22Rv1 (cell line): Measurements from ENCODE around the gene IRX5.

Experiments used
- CTCF ChIP-seq: fragments of 450-650 bp; IDR thresholded peaks from 2 replicates; pipeline ENCODE4 v1.5.1; 2017; ENCODE audit warnings: mild to moderate bottlenecking
- ZFX ChIP-seq: fragments of 450-650 bp; IDR thresholded peaks from 2 replicates; pipeline ENCODE4 v1.6.1; 2017; ENCODE audit warnings: antibody characterized with exemption, borderline replicate concordance

DNA sequence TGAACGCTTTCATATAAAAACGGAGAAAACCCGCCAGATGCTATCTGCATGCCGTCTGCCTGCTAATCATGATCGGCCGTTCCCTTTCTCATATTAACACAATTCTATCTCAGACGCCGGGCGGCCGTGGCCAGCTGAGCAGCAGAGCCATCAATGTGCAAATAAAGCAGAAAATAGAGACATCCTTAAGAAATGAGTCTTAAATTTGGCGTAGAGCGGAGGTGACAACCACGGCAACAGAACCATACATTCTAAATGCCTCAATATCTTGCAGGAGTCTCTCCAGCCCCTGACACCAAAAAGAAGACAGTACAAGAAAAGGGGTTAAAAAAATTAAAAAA, 2.7 kb upstream of the IRX5 start:
- TF ChIP-seq CTCF (no peak), ZFX (no peak)
